LNCAP (cell line): ENCODE measurements around the gene TRIM51G.
"Not testable (repeated sequence)": the region's sequence is repeated elsewhere in the genome, so short reads cannot be mapped to it uniquely, and the experiment has no call there.

Experiments
- CTCF ChIP-seq: fragments of 450-650 bp; IDR thresholded peaks from 2 replicates; pipeline ENCODE4 v1.5.1; 2017; ENCODE audit warnings: mild to moderate bottlenecking

The TRIM51G gene, protein sequence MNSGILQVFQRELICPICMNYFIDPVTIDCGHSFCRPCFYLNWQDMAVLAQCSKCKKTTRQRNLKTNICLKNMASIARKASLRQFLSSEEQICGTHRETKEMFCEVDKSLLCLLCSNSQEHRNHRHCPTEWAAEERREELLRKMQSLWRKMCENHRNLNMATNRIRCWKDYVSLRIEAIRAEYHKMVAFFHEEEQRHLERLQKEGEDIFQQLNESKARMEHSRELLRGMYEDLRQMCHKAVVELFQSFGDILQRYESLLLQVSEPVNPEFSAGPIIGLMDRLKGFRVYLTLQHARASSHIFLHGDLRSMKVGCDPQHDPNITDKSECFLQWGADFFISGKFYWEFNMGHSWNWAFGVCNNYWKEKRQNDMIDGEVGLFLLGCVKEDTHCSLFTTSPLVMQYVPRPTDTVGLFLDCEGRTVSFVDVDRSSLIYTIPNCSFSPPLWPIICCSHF

DNA sequence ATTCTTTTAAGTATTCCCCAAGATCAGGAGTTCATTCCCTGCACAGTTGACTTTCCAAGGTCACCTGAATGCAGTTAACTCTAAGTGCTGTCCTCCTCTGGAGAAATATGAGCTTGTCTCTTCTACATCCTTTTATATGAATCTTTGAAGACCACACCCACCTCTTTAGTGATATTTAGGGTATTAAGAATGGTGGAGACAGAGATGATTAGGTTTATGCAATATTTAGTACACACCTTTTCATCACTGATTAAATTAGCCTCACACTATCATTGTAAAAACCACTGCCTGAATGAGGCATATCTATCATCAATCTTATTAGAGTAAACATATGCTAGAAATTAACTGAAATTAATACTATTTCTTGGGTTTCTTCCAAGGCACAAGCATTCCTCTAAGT lies at the start of gene TRIM51G:
Gene TRIM51G, minus strand, starts transcription at position 101 of the 400 bp plus-strand sequence. CDS start 2,190 bp downstream, outside the sequence.
- not testable (repeated sequence) for TF ChIP-seq CTCF

GRCh38 chr11:49028523-49028922 lies 44.8 kb upstream of the TRIM51G start, which contains the start of gene TRIM49B:
TRIM49B (plus strand) TSS chr11:49028823; CDS start chr11:49031600, 2,777 bp downstream.
- TF ChIP-seq CTCF, result not testable (repeated sequence)
